ENCODE data around the gene CCDC88C. TPM values are rescaled to one million over a fixed set of nuclear protein-coding genes. Genes with fewer than 3 reads are reported as not detected.
A peak's percentile ranks its signal among the peaks of the same experiment; 100 is the strongest.

The CCDC88C gene
- total and polyA plus RNA-seq, 2 experiments from 2014 or later = 23.6 to 60.7 TPM

- H3K4me3 ChIP-seq = no peak overlapping the region
- peaks cover 34% of the 10 kb centered on the region for H3K4me1 ChIP-seq (ENCODE audit: insufficient read depth)
- peaks cover 82% of the 10 kb centered on the region for H3K79me2 ChIP-seq (replicated peaks; ENCODE audit: insufficient read depth)
- H3F3A ChIP-seq (replicated peaks; ENCODE audit: low read depth) = no peaks in the 10 kb centered on the region
- no peaks in the 10 kb centered on the region for H3K27me3 ChIP-seq (ENCODE audit: insufficient read depth)
- TF ChIP-seq CREB1 (CRISPR knock-in tag; IDR thresholded peaks at IDR 0.05; ENCODE audit: low read depth) (no peak), CTCF (conservative IDR thresholded peaks at IDR 0.05; ENCODE audit: low read depth in 2 of 2) (no peak), EZH2phosphoT487 (IDR thresholded peaks at IDR 0.05; ENCODE audit: unreplicated experiment) (no peak), JUNB (IDR thresholded peaks at IDR 0.05; ENCODE audit: unreplicated experiment) (no peak), POLR2AphosphoS5 (IDR thresholded peaks at IDR 0.05; ENCODE audit: low read depth) (no peak)
- TF ChIP-seq, protein P1, sequence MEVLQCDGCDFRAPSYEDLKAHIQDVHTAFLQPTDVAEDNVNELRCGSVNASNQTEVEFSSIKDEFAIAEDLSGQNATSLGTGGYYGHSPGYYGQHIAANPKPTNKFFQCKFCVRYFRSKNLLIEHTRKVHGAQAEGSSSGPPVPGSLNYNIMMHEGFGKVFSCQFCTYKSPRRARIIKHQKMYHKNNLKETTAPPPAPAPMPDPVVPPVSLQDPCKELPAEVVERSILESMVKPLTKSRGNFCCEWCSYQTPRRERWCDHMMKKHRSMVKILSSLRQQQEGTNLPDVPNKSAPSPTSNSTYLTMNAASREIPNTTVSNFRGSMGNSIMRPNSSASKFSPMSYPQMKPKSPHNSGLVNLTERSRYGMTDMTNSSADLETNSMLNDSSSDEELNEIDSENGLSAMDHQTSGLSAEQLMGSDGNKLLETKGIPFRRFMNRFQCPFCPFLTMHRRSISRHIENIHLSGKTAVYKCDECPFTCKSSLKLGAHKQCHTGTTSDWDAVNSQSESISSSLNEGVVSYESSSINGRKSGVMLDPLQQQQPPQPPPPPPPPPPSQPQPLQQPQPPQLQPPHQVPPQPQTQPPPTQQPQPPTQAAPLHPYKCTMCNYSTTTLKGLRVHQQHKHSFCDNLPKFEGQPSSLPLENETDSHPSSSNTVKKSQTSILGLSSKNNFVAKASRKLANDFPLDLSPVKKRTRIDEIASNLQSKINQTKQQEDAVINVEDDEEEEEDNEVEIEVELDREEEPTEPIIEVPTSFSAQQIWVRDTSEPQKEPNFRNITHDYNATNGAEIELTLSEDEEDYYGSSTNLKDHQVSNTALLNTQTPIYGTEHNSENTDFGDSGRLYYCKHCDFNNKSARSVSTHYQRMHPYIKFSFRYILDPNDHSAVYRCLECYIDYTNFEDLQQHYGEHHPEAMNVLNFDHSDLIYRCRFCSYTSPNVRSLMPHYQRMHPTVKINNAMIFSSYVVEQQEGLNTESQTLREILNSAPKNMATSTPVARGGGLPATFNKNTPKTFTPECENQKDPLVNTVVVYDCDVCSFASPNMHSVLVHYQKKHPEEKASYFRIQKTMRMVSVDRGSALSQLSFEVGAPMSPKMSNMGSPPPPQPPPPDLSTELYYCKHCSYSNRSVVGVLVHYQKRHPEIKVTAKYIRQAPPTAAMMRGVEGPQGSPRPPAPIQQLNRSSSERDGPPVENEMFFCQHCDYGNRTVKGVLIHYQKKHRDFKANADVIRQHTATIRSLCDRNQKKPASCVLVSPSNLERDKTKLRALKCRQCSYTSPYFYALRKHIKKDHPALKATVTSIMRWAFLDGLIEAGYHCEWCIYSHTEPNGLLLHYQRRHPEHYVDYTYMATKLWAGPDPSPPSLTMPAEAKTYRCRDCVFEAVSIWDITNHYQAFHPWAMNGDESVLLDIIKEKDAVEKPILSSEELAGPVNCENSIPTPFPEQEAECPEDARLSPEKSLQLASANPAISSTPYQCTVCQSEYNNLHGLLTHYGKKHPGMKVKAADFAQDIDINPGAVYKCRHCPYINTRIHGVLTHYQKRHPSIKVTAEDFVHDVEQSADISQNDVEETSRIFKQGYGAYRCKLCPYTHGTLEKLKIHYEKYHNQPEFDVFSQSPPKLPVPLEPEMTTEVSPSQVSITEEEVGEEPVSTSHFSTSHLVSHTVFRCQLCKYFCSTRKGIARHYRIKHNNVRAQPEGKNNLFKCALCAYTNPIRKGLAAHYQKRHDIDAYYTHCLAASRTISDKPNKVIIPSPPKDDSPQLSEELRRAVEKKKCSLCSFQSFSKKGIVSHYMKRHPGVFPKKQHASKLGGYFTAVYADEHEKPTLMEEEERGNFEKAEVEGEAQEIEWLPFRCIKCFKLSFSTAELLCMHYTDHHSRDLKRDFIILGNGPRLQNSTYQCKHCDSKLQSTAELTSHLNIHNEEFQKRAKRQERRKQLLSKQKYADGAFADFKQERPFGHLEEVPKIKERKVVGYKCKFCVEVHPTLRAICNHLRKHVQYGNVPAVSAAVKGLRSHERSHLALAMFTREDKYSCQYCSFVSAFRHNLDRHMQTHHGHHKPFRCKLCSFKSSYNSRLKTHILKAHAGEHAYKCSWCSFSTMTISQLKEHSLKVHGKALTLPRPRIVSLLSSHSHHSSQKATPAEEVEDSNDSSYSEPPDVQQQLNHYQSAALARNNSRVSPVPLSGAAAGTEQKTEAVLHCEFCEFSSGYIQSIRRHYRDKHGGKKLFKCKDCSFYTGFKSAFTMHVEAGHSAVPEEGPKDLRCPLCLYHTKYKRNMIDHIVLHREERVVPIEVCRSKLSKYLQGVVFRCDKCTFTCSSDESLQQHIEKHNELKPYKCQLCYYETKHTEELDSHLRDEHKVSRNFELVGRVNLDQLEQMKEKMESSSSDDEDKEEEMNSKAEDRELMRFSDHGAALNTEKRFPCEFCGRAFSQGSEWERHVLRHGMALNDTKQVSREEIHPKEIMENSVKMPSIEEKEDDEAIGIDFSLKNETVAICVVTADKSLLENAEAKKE (CRISPR knock-in tag; IDR thresholded peaks at IDR 0.05) = no peak
- Mint-ChIP-seq H3K4me3 (no peak overlapping the region), H3K27me3 (ENCODE audit: insufficient read depth, low read depth, poor library complexity) (peaks cover 30% of the 10 kb centered on the region), H3K27ac (peak overlapping the region; percentile 27; the same call in 1 of the 2 replicates), H3K9me3 (no peaks in the 10 kb centered on the region), H3K36me3 (ENCODE audit: low read depth) (no peaks in the 10 kb centered on the region; the same call in 2 of the 3 replicates), H3K4me1 (peaks cover 92% of the 10 kb centered on the region)
- ATAC-seq (no peak), DNase-seq (ENCODE audit: low spot score) (no peak)
- H3K9me2 ChIP-seq (ENCODE audit: insufficient read depth) = peaks cover 4% of the 10 kb centered on the region
- no peaks in the 10 kb centered on the region for H3K36me3 ChIP-seq (ENCODE audit: insufficient read depth)
- no peak overlapping the region for H2AFZ ChIP-seq
- H3K27ac ChIP-seq (ENCODE audit: low read depth) = peak overlapping the region; percentile 63; the same call in 1 of the 2 replicates
- H4K20me1 ChIP-seq (replicated peaks; ENCODE audit: insufficient read depth) = peaks cover 8% of the 10 kb centered on the region
- no peak overlapping the region for H3K4me2 ChIP-seq
Observed at GRCh38 chr14:91378930-91379578, 38.6 kb downstream of the CCDC88C start.
